Muscle layer of duodenum (tissue), 2 donors: ENCODE data around the gene PPP2R5C.

ENCODE experiments used
- H3K27ac ChIP-seq: one replicate; pipeline ENCODE4 v1.7.0; 2013; ENCODE audit warnings: mild to moderate bottlenecking, low read length
- H3K27me3 ChIP-seq: one replicate; pipeline ENCODE4 v1.7.0; 2013; ENCODE audit warnings: low read depth, mild to moderate bottlenecking, control low read depth, low read length
- H3K36me3 ChIP-seq, 2 donors: one replicate each; pipeline ENCODE4 v1.7.0; 2013; ENCODE audit warnings: low read length in 2 of 2, control low read depth in 1 of 2, mild to moderate bottlenecking in 1 of 2; ENCODE audit not compliant: insufficient read depth in 2 of 2, control insufficient read depth in 1 of 2
- H3K4me1 ChIP-seq, 2 donors: one replicate each; pipeline ENCODE4 v1.7.0; 2013; ENCODE audit warnings: low read length in 2 of 2, mild to moderate bottlenecking in 2 of 2, control low read depth in 1 of 2, moderate library complexity in 1 of 2; ENCODE audit not compliant: insufficient read depth in 2 of 2, control insufficient read depth in 1 of 2
- H3K4me3 ChIP-seq, 2 donors: one replicate each; pipeline ENCODE4 v1.7.0; 2013; ENCODE audit warnings: low read length in 2 of 2, low read depth in 1 of 2, mild to moderate bottlenecking in 1 of 2
- H3K9me3 ChIP-seq, 2 donors: one replicate each; pipeline ENCODE4 v1.7.0; 2013; ENCODE audit warnings: low read length in 2 of 2, control low read depth in 1 of 2, mild to moderate bottlenecking in 1 of 2; ENCODE audit not compliant: control insufficient read depth in 1 of 2
- donor health status: healthy.

Gene PPP2R5C

GRCh38 chr14:101774006-101774795, 12.7 kb downstream of the PPP2R5C start:
- H3K9me3 ChIP-seq: no peaks in the 10 kb centered on the region
- no peaks in the 10 kb centered on the region for H3K36me3 ChIP-seq
- no peaks in the 10 kb centered on the region for H3K27me3 ChIP-seq
- no peak overlapping the region for H3K27ac ChIP-seq
- H3K4me1 ChIP-seq: no peaks in the 10 kb centered on the region
- no peak overlapping the region for H3K4me3 ChIP-seq

GRCh38 chr14:101774814-101775213, 13.3 kb downstream of the PPP2R5C start:
- Histone ChIP-seq H3K4me1 (no peaks in the 10 kb centered on the region), H3K9me3 (no peaks in the 10 kb centered on the region), H3K4me3 (no peak overlapping the region), H3K36me3 (no peaks in the 10 kb centered on the region), H3K27ac (no peak overlapping the region), H3K27me3 (no peaks in the 10 kb centered on the region)

GRCh38 chr14:101775826-101776225, 14.3 kb downstream of the PPP2R5C start:
- H3K4me3 ChIP-seq: no peak overlapping the region
- peaks cover 4% of the 10 kb centered on the region for H3K27me3 ChIP-seq
- no peaks in the 10 kb centered on the region for H3K36me3 ChIP-seq
- peaks cover 0 to 7% of the 10 kb centered on the region in 2 donors for H3K4me1 ChIP-seq
- no peaks in the 10 kb centered on the region for H3K9me3 ChIP-seq
- H3K27ac ChIP-seq: no peak overlapping the region

- Histone ChIP-seq H3K27ac (no peak overlapping the region), H3K27me3 (peaks cover 7% of the 10 kb centered on the region), H3K36me3 (no peaks in the 10 kb centered on the region), H3K4me3 (no peak overlapping the region), H3K9me3 (no peaks in the 10 kb centered on the region), H3K4me1 (peaks cover 0 to 9% of the 10 kb centered on the region in 2 donors)
These were observed 14.8 kb downstream of the PPP2R5C start for GRCh38 chr14:101776344-101776743.

GRCh38 chr14:101780390-101780789, 18.9 kb downstream of the PPP2R5C start:
- Histone ChIP-seq H3K9me3 (no peaks in the 10 kb centered on the region), H3K4me1 (peaks cover 0 to 9% of the 10 kb centered on the region in 2 donors), H3K27me3 (peaks cover 7% of the 10 kb centered on the region), H3K4me3 (peak overlapping the region in 1 of 2 donors; percentile 68), H3K27ac (no peak overlapping the region), H3K36me3 (no peaks in the 10 kb centered on the region)

GRCh38 chr14:101780887-101781239, 19.4 kb downstream of the PPP2R5C start:
- Histone ChIP-seq H3K27me3 (peaks cover 7% of the 10 kb centered on the region), H3K4me1 (peaks cover 0 to 9% of the 10 kb centered on the region in 2 donors), H3K4me3 (peak overlapping the region; percentile 16 to 68), H3K9me3 (no peaks in the 10 kb centered on the region), H3K27ac (no peak overlapping the region), H3K36me3 (no peaks in the 10 kb centered on the region)

- Histone ChIP-seq H3K4me1 (peaks cover 0 to 9% of the 10 kb centered on the region in 2 donors), H3K27ac (no peak overlapping the region), H3K27me3 (peaks cover 7% of the 10 kb centered on the region), H3K36me3 (no peaks in the 10 kb centered on the region), H3K4me3 (peak overlapping the region; percentile 21 to 68), H3K9me3 (no peaks in the 10 kb centered on the region)
These were observed 19.9 kb downstream of the PPP2R5C start for GRCh38 chr14:101781240-101782061.

GRCh38 chr14:101783260-101784016, 21.9 kb downstream of the PPP2R5C start:
- peaks cover 7% of the 10 kb centered on the region for H3K27me3 ChIP-seq
- H3K4me3 ChIP-seq: no peak overlapping the region
- H3K27ac ChIP-seq: no peak overlapping the region
- peaks cover 0 to 4% of the 10 kb centered on the region in 2 donors for H3K36me3 ChIP-seq
- no peaks in the 10 kb centered on the region for H3K9me3 ChIP-seq
- peaks cover 0 to 9% of the 10 kb centered on the region in 2 donors for H3K4me1 ChIP-seq

GRCh38 chr14:101784631-101785030, 23.1 kb downstream of the PPP2R5C start:
- H3K27me3 ChIP-seq: peaks cover 7% of the 10 kb centered on the region
- H3K9me3 ChIP-seq: no peaks in the 10 kb centered on the region
- H3K4me1 ChIP-seq: peaks cover 0 to 9% of the 10 kb centered on the region in 2 donors
- H3K36me3 ChIP-seq: peaks cover 0 to 4% of the 10 kb centered on the region in 2 donors
- no peak overlapping the region for H3K4me3 ChIP-seq
- no peak overlapping the region for H3K27ac ChIP-seq

GRCh38 chr14:101788016-101788635, 26.6 kb downstream of the PPP2R5C start:
- Histone ChIP-seq H3K4me1 (peaks cover 0 to 7% of the 10 kb centered on the region in 2 donors), H3K27me3 (no peaks in the 10 kb centered on the region), H3K9me3 (no peaks in the 10 kb centered on the region), H3K36me3 (peaks cover 0 to 4% of the 10 kb centered on the region in 2 donors), H3K4me3 (no peak overlapping the region), H3K27ac (no peak overlapping the region)
